Adrenal gland (tissue), 12 donors: ENCODE data around the gene TRAF4. TPM values are rescaled to one million over a fixed set of nuclear protein-coding genes. Genes with fewer than 3 reads are reported as not detected.

Experiments
- DNase-seq, 7 donors: peaks; one replicate each; pipeline ENCODE4 v3.0.0-alpha.2; 2019 to 2020
- H3K27ac ChIP-seq, 5 donors: fragments of 200-600 bp; sonication (generic) in 4 of 5; 1 replicate in 3 of 5; 2 replicates in 2 of 5; pipeline versions ENCODE4 v1.5.1 to v1.8.0; 2016 to 2020; ENCODE audit warnings: mild to moderate bottlenecking in 1 of 5
- H3K27me3 ChIP-seq: fragments of 200-600 bp; 2 replicates; pipeline ENCODE4 v1.8.0; 2021
- H3K36me3 ChIP-seq, 2 donors: fragments of 200-600 bp; replicated peaks in 1 of 2; 1 replicate in 1 of 2; 2 replicates in 1 of 2; pipeline versions ENCODE4 v1.5.1 to v1.8.0; 2018 to 2022
- H3K4me1 ChIP-seq, 2 donors: fragments of 200-600 bp; replicated peaks in 1 of 2; 1 replicate in 1 of 2; 2 replicates in 1 of 2; pipeline versions ENCODE4 v1.5.1 to v1.8.0; 2018 to 2021
- H3K4me3 ChIP-seq, 4 donors: fragments of 200-600 bp; sonication (generic) in 3 of 4; one replicate each; pipeline ENCODE4 v1.5.1; 2016 to 2018
- H3K9me3 ChIP-seq, 3 donors: fragments of 200-600 bp; sonication (generic) in 1 of 3; replicated peaks in 1 of 3; 1 replicate in 2 of 3; 2 replicates in 1 of 3; pipeline versions ENCODE4 v1.5.1 to v1.8.0; 2016 to 2021
- CTCF ChIP-seq, 6 experiments: fragments of 450-650 bp in 4 of 6; fragments of 200-600 bp in 2 of 6; sonication (generic) in 1 of 6; IDR thresholded peaks; 1 replicate in 5 of 6; 2 replicates in 1 of 6; pipeline versions ENCODE4 v1.5.1 to v1.8.0; 2016 to 2021; ENCODE audit warnings: antibody characterized with exemption in 6 of 6, mild to moderate bottlenecking in 2 of 6, moderate library complexity in 1 of 6
- POLR2A ChIP-seq, 2 donors: fragments of 450-650 bp; IDR thresholded peaks; one replicate each; pipeline ENCODE4 v1.6.1; 2017; ENCODE audit warnings: antibody characterized with exemption in 2 of 2, mild to moderate bottlenecking in 2 of 2, moderate library complexity in 1 of 2
- WGBS, 4 donors: extraction: QIAGEN DNeasy Blood & Tissue Kit in 2 of 4; methylation state at CpG; one replicate each; pipeline versions ENCODE4 v1.1.5 to v1.1.7; 2013 to 2017; 5-methylcytosine and 5-hydroxymethylcytosine counted together
- intact Hi-C, 2 donors: fragments of 100-400 bp; cut with DNase I; formaldehyde crosslinking; loops; one replicate each; pipeline versions ENCODE4 v1.14.1 to v1.15.0; 2022 to 2023
- polyA plus RNA-seq, 3 donors: library from polyadenylated mRNA; stranded (reverse); fragments of 200-250 nt in 2 of 3; fragments of 350-450 nt in 1 of 3; fragmentation: Illumina TruSeq in 1 of 3; extraction: RNeasy Lipid Tissue Mini Kit (QIAGEN cat#74804) in 1 of 3; gene quantifications; one replicate each; pipeline ENCODE4 v1.2.3, GENCODE V29; 2013 to 2014
- total RNA-seq, 9 donors: library from RNA; depleted of rRNA in 4 of 9; stranded (reverse); fragments of >200 nt in 4 of 9; fragments of 120-200 nt in 1 of 9; fragmentation: NEBNext Ultra II Directional in 1 of 9; extraction: Animal tissue kit (Norgen Biotek cat#: 25700) in 1 of 9; gene quantifications; one replicate each; pipeline versions ENCODE4 v1.1.0 to v1.2.4, GENCODE V29; 2013 to 2023
- donor health status: healthy with polysubstance abuse.
- donor health status: Bipolar disorder and iron deficiency.
- donor health status: DM: yes; HTN: yes; CAD: no.
- donor health status: DM: no; HTN: no; CAD: no.
- donor health status: DM: no; HTN: no; CAD: no.
- donor health status: DM: yes; HTN: yes; CAD: no.

Gene TRAF4
- total and polyA plus RNA-seq, 12 donors = 8.2 to 50.5 (median 22.1) TPM

- H3K27ac ChIP-seq = no peak overlapping the region
- no peaks in the 10 kb centered on the region for H3K4me1 ChIP-seq
- TF ChIP-seq POLR2A (IDR thresholded peaks at IDR 0.05) = no peak
- TF ChIP-seq CTCF (IDR thresholded peaks at IDR 0.05) = no peak
- H3K9me3 ChIP-seq = no peaks in the 10 kb centered on the region
- no peak for DNase-seq
- no peaks in the 10 kb centered on the region for H3K27me3 ChIP-seq
- 71 to 79% (median 75%) methylated on average over 5 of the region's 5 CpGs for WGBS, 4 donors
- H3K36me3 ChIP-seq = peaks cover 0 to 24% of the 10 kb centered on the region in 2 donors
- intact Hi-C loops = loop anchor here in 1 of 2 donors (10.0 kb wide), 2 partner anchors 89 to 159 kb away; partner anchors contain the start of gene FAM222B
- no peak overlapping the region for H3K4me3 ChIP-seq
Measured at GRCh38 chr17:28756049-28756804, 12.4 kb downstream of the TRAF4 start.

- H3K27me3 ChIP-seq = no peaks in the 10 kb centered on the region
- no peak overlapping the region for H3K27ac ChIP-seq
- no peak for DNase-seq
- 96 to 97% (median 96%) methylated on average over 21 to 32 of the region's 32 CpGs for WGBS, 4 donors
- peaks cover 0 to 24% of the 10 kb centered on the region in 2 donors for H3K36me3 ChIP-seq
- TF ChIP-seq POLR2A (IDR thresholded peaks at IDR 0.05) (no peak), CTCF (IDR thresholded peaks at IDR 0.05) (no peak)
- H3K4me3 ChIP-seq = no peak overlapping the region
- intact Hi-C loops = loop anchor here in 1 of 2 donors (10.0 kb wide), 2 partner anchors 86 to 156 kb away; partner anchors contain the start of gene FAM222B
- H3K4me1 ChIP-seq = no peaks in the 10 kb centered on the region
- H3K9me3 ChIP-seq = no peaks in the 10 kb centered on the region
Measured at GRCh38 chr17:28758411-28759121, 14.8 kb downstream of the TRAF4 start.

- Histone ChIP-seq H3K36me3 (peaks cover 0 to 24% of the 10 kb centered on the region in 2 donors), H3K27ac (no peak overlapping the region), H3K4me3 (no peak overlapping the region), H3K4me1 (peaks cover 0 to 5% of the 10 kb centered on the region in 2 donors), H3K9me3 (no peaks in the 10 kb centered on the region), H3K27me3 (no peaks in the 10 kb centered on the region)
- DNase-seq = no peak
- WGBS, 4 donors = 78 to 94% (median 85%) methylated on average over 11 to 18 of the region's 18 CpGs
- intact Hi-C loops = loop anchor here in 1 of 2 donors (10.0 kb wide), 2 partner anchors 85 to 155 kb away; partner anchors contain the start of gene FAM222B
- TF ChIP-seq POLR2A (IDR thresholded peaks at IDR 0.05) (no peak), CTCF (IDR thresholded peaks at IDR 0.05) (no peak)
Measured at GRCh38 chr17:28759256-28759865, 15.6 kb downstream of the TRAF4 start.
